ENCODE measurements around the gene RBBP5.
A peak's percentile ranks its signal among the peaks of the same experiment; 100 is the strongest.

RBBP5 gene

DNA sequence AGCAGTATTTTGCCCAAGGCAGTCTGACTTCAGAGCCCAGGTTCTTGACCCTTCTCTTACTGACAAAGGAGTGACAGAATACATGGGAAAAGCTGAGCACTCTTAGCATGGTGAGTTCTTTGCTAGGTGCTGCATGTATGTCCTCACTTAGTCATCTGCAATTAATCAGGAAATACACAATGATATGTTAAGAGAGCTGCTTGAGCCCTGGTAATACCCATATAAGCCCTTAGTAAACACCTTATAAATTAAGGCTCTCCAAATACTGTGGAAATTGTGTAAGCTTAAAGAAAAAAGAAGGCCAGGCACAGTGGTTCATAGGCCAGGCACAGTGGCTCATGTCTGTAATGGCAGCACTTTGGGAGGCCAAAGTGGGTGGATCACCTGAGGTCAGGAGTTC is 23.5 kb downstream of the RBBP5 start:
- no peak for ATAC-seq
- TF ChIP-seq, protein P1, sequence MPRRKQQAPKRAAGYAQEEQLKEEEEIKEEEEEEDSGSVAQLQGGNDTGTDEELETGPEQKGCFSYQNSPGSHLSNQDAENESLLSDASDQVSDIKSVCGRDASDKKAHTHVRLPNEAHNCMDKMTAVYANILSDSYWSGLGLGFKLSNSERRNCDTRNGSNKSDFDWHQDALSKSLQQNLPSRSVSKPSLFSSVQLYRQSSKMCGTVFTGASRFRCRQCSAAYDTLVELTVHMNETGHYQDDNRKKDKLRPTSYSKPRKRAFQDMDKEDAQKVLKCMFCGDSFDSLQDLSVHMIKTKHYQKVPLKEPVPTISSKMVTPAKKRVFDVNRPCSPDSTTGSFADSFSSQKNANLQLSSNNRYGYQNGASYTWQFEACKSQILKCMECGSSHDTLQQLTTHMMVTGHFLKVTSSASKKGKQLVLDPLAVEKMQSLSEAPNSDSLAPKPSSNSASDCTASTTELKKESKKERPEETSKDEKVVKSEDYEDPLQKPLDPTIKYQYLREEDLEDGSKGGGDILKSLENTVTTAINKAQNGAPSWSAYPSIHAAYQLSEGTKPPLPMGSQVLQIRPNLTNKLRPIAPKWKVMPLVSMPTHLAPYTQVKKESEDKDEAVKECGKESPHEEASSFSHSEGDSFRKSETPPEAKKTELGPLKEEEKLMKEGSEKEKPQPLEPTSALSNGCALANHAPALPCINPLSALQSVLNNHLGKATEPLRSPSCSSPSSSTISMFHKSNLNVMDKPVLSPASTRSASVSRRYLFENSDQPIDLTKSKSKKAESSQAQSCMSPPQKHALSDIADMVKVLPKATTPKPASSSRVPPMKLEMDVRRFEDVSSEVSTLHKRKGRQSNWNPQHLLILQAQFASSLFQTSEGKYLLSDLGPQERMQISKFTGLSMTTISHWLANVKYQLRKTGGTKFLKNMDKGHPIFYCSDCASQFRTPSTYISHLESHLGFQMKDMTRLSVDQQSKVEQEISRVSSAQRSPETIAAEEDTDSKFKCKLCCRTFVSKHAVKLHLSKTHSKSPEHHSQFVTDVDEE (CRISPR knock-in tag; IDR thresholded peaks at IDR 0.05) = no peak
- TF ChIP-seq, protein P2, sequence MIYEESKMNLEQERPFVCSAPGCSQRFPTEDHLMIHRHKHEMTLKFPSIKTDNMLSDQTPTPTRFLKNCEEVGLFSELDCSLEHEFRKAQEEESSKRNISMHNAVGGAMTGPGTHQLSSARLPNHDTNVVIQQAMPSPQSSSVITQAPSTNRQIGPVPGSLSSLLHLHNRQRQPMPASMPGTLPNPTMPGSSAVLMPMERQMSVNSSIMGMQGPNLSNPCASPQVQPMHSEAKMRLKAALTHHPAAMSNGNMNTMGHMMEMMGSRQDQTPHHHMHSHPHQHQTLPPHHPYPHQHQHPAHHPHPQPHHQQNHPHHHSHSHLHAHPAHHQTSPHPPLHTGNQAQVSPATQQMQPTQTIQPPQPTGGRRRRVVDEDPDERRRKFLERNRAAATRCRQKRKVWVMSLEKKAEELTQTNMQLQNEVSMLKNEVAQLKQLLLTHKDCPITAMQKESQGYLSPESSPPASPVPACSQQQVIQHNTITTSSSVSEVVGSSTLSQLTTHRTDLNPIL (CRISPR knock-in tag; IDR thresholded peaks at IDR 0.05; ENCODE audit: low read depth) = no peak
- TF ChIP-seq ARNTL (CRISPR knock-in tag; IDR thresholded peaks at IDR 0.05; ENCODE audit: borderline replicate concordance, low read depth) = no peak
- TF ChIP-seq PPARA (CRISPR knock-in tag; IDR thresholded peaks at IDR 0.05; ENCODE audit: borderline replicate concordance) = no peak
- no peak for TF ChIP-seq ZNF565 (CRISPR knock-in tag; conservative IDR thresholded peaks at IDR 0.05; ENCODE audit: low read depth)
- TF ChIP-seq ZFP30 (CRISPR knock-in tag; IDR thresholded peaks at IDR 0.05) = no peak
- no peak for TF ChIP-seq ZNF8 (CRISPR knock-in tag; IDR thresholded peaks at IDR 0.05)
- no peak for TF ChIP-seq RARB (CRISPR knock-in tag; IDR thresholded peaks at IDR 0.05)

DNA sequence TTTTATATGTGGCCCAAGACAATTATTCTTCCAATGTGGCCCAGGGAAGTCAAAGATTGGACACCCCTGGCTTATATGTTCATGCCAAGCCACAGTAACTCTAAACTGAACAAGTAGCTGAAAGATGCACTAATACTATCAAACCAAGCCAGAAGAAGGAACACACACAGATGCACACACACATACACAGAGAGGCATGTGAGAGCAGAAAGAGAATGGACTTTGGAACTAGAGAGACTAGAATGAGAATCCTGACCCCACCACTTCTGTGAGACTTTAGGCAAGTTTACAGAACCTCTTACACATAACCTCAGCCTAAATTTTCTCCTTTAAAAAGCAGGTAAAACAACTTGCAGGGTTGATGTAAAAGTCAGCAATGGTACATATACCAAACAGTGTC is 26.4 kb downstream of the RBBP5 start:
- no peak for ATAC-seq
- no peak for TF ChIP-seq CSDC2 (CRISPR knock-in tag; IDR thresholded peaks at IDR 0.05)
- TF ChIP-seq RARB (CRISPR knock-in tag; IDR thresholded peaks at IDR 0.05) = no peak
- no peak for TF ChIP-seq GLIS3 (CRISPR knock-in tag; IDR thresholded peaks at IDR 0.05)
- TF ChIP-seq ESRRG (CRISPR knock-in tag; IDR thresholded peaks at IDR 0.05) = no peak
- no peak for TF ChIP-seq PATZ1 (CRISPR knock-in tag; IDR thresholded peaks at IDR 0.05; ENCODE audit: borderline replicate concordance)
- TF ChIP-seq, protein P2 (CRISPR knock-in tag; IDR thresholded peaks at IDR 0.05; ENCODE audit: low read depth) = no peak
- TF ChIP-seq ZFP30 (CRISPR knock-in tag; IDR thresholded peaks at IDR 0.05) = no peak
- TF ChIP-seq ZNF70 (CRISPR knock-in tag; IDR thresholded peaks at IDR 0.05) = no peak
- no peak for TF ChIP-seq POU6F1 (CRISPR knock-in tag; IDR thresholded peaks at IDR 0.05; ENCODE audit: borderline replicate concordance, low read depth)

- no peak; the same call in 2 of the 3 replicates for ATAC-seq
- TF ChIP-seq ZFP30 (CRISPR knock-in tag; IDR thresholded peaks at IDR 0.05) (no peak), TCF4 (CRISPR knock-in tag; IDR thresholded peaks at IDR 0.05; ENCODE audit: borderline replicate concordance) (0 out of 2 replicates have a peak, but pooled peaks have one; percentile 43)
These were observed 30.6 kb downstream of the RBBP5 start for GRCh38 chr1:205091043-205091740.

GRCh38 chr1:205088341-205088740 is 33.4 kb downstream of the RBBP5 start:
- peak; percentile 42; the same call in 2 of the 3 replicates for ATAC-seq
- TF ChIP-seq ZNF8 (CRISPR knock-in tag; IDR thresholded peaks at IDR 0.05) = no peak
- no peak for TF ChIP-seq CSDC2 (CRISPR knock-in tag; IDR thresholded peaks at IDR 0.05)
- TF ChIP-seq CSRNP3 (CRISPR knock-in tag; IDR thresholded peaks at IDR 0.05) = no peak
- TF ChIP-seq RARB (CRISPR knock-in tag; IDR thresholded peaks at IDR 0.05) = no peak
- TF ChIP-seq, protein P2 (CRISPR knock-in tag; IDR thresholded peaks at IDR 0.05; ENCODE audit: low read depth) = no peak
- TF ChIP-seq OSR1 (CRISPR knock-in tag; IDR thresholded peaks at IDR 0.05) = no peak
- no peak for TF ChIP-seq ESRRG (CRISPR knock-in tag; IDR thresholded peaks at IDR 0.05)
- no peak for TF ChIP-seq PATZ1 (CRISPR knock-in tag; IDR thresholded peaks at IDR 0.05; ENCODE audit: borderline replicate concordance)
- no peak for TF ChIP-seq SNAI2 (CRISPR knock-in tag; IDR thresholded peaks at IDR 0.05)

Measured in SK-N-SH treated with all-trans-retinoic acid at 6 μM for 48 hours (cell line).